Dedifferentiated amniotic fluid mesenchymal stem cell (primary cell): Measurements from ENCODE around the gene POLR1A.

Experiments
- DNase-seq: peaks from one replicate; pipeline ENCODE4 v3.0.0-alpha.2; 2016; ENCODE audit errors: extremely low spot score

Gene POLR1A

GRCh38 chr2:86022661-86023365 is 82.9 kb downstream of the POLR1A start:
- no peak for DNase-seq

DNA sequence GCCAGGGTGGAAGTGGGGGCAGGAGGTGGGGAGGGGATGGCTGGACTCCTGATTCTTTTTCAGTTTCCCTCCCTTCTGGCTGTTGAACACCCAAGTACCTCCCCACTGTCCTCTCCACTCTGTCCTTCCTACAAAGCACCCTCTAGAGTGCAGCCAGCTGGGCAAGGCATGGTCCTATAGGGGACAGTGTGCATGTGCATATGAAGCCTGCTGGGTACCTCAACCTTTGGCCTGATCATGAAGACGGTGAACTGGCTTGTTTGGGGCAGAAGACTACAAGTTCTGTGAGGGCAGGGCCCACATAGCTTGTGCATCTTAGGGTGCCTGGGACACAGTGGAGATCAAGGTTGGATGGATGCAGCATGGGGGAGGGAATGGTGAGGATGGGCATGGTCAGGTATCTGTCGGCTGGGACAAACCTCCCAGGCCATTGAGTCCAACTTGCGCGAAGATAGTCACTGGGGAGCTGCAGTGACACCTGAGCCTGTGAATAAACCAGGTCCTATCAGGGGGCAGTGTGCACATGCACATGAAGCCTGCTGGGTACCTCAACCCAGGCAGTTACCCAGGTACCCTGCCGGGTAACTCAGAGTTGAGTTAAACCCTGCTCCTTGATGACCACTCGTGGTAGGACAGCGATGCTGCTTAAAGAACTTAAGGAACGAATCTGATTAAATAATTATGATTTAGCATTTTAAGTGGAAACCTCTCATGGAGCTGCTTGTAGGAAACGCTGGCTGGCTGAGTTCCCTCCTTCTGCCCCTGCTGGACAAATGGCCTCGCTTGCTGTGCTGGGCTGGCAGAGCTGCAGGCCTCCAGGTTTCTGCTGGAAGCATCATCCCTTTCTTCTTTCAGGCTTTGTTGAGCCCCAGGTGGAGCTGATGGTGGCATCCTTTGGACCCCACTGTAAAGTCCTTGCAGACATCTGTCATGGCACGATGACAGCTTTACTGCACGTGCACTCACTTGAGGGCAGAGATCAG is 84.0 kb downstream of the POLR1A start:
- DNase-seq = no peak

DNA sequence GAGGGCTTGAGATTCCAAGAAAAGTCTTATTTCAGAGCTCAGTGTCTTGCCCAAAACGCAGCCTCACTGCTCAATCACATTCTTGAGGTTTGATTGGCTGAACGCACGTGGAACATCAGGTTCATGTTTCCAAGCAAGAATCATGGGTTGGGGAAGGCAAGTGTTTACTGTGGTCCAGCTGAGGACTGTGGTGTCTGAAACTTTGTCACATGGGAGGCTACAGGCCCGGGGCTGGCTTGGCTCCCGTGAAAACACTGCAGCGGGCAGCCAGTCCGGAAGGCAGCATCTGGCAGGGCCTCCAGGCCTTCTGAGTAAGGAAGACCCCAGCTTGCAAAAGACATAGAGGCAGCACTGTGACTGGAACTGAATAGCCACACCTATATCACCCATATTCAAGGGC is 84.7 kb downstream of the POLR1A start:
- DNase-seq = no peak

- no peak for DNase-seq
Observed at GRCh38 chr2:86019121-86019520, 86.6 kb downstream of the POLR1A start.

- no peak for DNase-seq
Observed at GRCh38 chr2:86017901-86018896, 87.5 kb downstream of the POLR1A start.

DNA sequence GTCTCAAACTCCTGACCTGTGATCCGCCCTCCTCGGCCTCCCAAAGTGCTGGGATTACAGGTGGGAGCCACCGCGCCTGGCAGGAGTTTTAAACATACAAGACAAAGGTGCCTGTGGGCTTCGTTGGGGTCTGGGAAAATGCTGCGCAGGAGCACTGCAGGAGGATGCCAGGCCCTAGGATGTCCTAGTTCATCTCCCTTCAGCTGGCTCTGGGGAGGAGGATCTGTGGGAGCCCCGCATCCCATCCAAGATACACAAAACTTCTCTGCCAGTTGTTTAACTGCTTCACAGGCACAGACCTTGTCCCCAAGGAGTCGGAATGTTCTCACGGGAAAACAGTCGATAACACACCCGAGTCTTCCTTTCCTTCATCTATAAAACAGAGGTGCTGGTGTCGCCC is 89.1 kb downstream of the POLR1A start:
- DNase-seq = no peak

DNA sequence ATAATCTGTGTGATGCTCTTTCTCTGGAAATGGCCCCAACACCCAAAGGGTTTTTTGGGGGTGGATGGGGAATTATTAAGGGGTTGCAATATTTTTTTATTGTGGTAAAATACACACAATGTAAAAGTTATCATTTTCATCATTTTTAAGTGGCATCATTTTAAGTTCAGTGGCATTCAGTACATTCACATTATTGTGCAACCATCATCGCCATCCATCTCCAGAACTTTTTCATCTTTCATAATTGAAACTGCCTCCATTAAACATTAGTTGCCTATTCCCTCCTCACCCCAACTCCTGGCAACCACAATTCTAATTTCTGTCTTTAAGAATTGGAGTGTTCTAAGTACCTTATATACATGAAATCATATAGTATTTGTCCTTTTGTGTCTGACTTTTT is 90.0 kb downstream of the POLR1A start:
- DNase-seq = no peak

DNA sequence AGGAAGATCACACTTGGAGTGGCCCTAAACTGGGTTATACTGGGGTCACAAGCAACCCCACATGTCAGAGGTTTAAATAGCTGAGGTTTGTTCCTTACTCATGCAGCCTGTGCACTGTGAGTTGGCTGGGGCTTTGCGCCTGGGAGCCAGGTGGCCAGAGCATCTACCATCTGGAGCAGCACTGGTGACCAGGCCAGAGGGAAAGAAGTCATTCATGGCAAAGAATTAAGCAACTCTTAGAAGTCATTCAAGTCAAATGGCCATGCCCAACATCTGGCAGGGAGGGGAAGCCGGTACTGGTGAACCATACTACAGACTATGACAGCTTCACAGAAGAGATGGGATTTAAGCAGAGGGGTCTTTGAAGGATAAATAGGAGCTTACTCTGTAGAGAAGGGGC is 90.7 kb downstream of the POLR1A start:
- no peak for DNase-seq

DNA sequence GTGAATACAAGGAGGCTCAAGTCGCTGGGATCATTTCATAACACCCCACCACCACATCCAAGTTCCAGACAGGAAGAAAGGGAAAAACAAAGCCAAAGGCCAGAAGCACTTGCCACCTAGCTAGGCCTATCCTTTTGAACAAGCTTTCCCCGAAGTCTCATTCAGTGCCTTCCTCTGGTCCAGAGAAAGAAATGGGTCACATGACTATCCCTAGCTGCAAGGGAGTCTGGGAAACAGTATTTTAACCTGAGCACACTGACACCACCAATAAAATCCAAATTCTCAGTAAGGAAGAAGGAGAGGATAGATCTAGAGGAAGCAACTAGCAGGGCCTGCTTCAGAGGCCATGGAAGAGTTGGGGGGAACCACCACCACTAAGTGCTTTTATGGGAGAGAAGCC is 91.2 kb downstream of the POLR1A start:
- no peak for DNase-seq

DNA sequence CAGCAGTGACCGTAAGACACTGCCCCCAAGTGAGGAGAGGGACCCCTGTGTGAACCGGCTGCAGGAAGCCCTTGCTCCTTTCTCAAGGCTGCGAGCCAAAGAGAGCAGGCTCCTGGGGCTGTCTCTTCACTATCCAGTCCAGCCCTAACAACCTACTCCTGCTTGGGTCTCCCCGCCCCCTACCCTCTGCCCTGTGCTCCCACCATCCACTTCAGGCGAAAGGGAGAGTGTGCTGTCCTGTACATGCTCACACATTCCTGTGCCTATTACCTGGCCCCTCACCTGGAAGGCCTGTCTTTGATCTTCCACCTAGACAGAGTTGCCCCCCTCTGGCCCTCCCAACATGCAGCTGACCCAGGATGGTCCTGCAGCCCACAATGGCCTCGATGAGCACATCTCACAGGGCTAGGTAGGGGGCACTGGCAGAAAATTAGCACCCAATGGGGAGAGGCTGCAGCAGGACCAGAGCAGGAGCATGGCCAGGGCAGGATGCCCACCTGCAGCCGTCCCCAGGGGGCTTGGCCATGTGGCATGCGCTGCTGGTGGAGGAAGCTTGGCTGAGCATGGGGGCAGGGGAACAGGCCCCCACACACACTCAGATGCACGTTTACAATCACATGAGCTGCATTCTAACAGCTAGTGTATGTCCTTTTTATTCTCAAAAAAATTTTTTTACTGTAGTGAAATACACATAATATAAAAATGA is 93.5 kb downstream of the POLR1A start:
- no peak for DNase-seq

GRCh38 chr2:86011449-86011941 is 94.2 kb downstream of the POLR1A start:
- no peak for DNase-seq

- no peak for DNase-seq
Observed at GRCh38 chr2:86010083-86010482, 95.6 kb downstream of the POLR1A start.

GRCh38 chr2:86006524-86006923 is 99.2 kb downstream of the POLR1A start:
- no peak for DNase-seq

DNA sequence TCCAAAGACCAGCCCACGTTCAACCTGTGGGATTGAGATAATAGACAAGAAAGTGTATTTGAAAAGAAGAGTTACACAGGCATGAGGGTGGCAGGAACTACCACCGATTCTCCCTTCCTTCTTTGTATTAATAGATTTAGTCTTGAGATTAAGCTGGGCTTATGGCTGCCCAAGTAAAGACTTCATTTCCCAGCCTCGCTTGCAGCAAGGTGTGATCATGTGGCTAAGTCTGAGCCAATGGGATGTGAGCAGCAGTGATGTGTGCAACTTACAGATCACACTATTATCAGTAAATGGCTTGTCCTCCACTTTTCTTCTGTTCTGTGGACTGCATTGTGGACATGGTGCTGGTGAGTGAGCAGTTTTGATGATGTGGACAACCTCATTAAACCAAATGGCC is 101.7 kb downstream of the POLR1A start:
- DNase-seq = no peak

DNA sequence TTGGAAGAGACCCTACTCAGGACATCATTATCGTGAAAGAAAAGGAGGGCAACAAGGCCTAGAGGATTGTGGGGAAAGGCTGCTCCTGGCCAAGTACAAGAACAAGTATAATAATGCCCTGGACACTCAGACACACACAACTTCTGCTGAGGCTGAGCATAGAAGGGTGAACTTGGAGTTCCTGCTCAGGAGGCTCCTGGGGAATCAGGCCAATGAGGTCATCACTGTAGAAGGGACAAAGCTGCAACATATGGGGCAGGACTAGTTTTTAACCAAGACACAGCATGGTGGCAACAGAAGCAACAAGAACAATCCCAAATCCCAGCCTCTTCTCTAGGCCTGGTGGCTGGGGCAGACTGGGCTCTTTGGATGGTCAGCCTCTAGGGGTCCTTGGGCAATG is 102.6 kb downstream of the POLR1A start:
- DNase-seq = no peak

GRCh38 chr2:86002375-86002774 is 103.3 kb downstream of the POLR1A start:
- no peak for DNase-seq

GRCh38 chr2:86001326-86001725 is 104.4 kb downstream of the POLR1A start:
- no peak for DNase-seq

GRCh38 chr2:86000938-86001312 is 104.8 kb downstream of the POLR1A start:
- DNase-seq = no peak

GRCh38 chr2:86000131-86000937 is 105.4 kb downstream of the POLR1A start:
- no peak for DNase-seq
